Bronchial epithelial cell (primary cell): ENCODE results near the gene MS4A10. TPM values are rescaled to one million over a fixed set of nuclear protein-coding genes. Genes with fewer than 3 reads are reported as not detected.

ENCODE experiments used
- DNase-seq: peaks from one replicate; pipeline ENCODE4 v3.0.0-alpha.2; 2010; ENCODE audit warnings: low read depth
- FAIRE-seq: peaks from 2 replicates; lab custom pipeline; 2011; peaks lifted over from hg19 to GRCh38; lab: Jason Lieb, UNC
- H3K27me3 ChIP-seq: 2 replicates; pipeline ENCODE4 v1.5.1; 2011; ENCODE audit warnings: low read length; ENCODE audit not compliant: control insufficient read depth, insufficient read depth
- H3K36me3 ChIP-seq: 2 replicates; pipeline ENCODE4 v1.5.1; 2011; ENCODE audit warnings: low read length; ENCODE audit not compliant: control insufficient read depth, insufficient read depth
- H3K4me3 ChIP-seq: 2 replicates; pipeline ENCODE4 v1.5.1; 2011; ENCODE audit warnings: mild to moderate bottlenecking, low read depth, low read length, control low read depth
- total RNA-seq: library from RNA; depleted of rRNA; stranded (reverse); fragments of >200 nt; gene quantifications from 2 replicates; pipeline ENCODE4 v1.2.1, GENCODE V29; 2014
- TF ChIP-seq, protein P1 (sequence below): IDR thresholded peaks from 2 replicates; pipeline ENCODE4 v1.5.1; 2011; ENCODE audit warnings: mild to moderate bottlenecking, moderate library complexity, low read length, control low read depth, inconsistent platforms; ENCODE audit not compliant: insufficient read depth, severe bottlenecking

The MS4A10 gene
- total RNA-seq, 1 donor from 2014 or later: not detected

DNA sequence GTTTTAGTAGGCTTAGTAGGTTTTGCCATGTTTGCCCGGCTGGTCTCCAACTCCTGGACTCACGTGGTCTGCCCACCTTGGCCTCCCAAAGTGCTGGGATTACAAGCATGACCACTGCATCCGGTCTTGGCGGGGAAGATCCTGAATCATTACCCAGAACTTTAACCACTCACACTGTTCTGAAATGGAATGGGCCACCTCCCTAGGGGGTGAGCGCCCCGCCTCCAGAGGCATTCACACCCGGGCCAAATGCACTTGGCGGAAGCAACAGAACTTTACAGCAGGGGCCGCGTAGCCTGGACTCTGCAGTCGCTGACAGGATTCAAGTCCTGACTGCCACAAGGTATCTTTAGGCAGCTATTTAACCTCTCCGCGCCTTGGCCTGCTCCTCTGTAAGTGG lies 62.1 kb downstream of the MS4A10 start:
- no peaks in the 10 kb centered on the region for H3K27me3 ChIP-seq
- no peak overlapping the region for H3K4me3 ChIP-seq
- peaks cover 8% of the 10 kb centered on the region for H3K36me3 ChIP-seq
- DNase-seq (no peak), FAIRE-seq (no peak)
- TF ChIP-seq, protein P1, sequence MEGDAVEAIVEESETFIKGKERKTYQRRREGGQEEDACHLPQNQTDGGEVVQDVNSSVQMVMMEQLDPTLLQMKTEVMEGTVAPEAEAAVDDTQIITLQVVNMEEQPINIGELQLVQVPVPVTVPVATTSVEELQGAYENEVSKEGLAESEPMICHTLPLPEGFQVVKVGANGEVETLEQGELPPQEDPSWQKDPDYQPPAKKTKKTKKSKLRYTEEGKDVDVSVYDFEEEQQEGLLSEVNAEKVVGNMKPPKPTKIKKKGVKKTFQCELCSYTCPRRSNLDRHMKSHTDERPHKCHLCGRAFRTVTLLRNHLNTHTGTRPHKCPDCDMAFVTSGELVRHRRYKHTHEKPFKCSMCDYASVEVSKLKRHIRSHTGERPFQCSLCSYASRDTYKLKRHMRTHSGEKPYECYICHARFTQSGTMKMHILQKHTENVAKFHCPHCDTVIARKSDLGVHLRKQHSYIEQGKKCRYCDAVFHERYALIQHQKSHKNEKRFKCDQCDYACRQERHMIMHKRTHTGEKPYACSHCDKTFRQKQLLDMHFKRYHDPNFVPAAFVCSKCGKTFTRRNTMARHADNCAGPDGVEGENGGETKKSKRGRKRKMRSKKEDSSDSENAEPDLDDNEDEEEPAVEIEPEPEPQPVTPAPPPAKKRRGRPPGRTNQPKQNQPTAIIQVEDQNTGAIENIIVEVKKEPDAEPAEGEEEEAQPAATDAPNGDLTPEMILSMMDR: no peak

DNA sequence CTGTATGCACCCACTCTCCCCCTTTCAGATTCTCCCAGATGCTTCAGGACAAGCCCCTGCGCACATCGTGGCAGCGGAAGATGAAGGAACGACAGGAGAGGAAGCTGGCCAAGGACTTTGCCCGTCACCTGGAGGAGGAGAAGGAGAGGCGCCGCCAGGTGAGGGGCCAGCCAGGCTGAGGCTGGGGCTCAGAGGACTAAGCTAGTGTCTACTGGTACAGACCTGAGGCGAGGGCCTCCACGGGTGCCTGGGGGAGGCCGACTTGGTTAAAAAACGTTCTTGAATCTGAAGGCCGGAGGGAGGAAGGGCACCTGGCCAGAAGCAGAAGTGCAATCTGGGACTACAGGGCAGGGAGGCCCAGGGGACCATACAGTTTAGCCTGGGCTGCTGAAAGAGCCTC lies 62.8 kb downstream of the MS4A10 start:
- FAIRE-seq: no peak
- TF ChIP-seq, protein P1: no peak

DNA sequence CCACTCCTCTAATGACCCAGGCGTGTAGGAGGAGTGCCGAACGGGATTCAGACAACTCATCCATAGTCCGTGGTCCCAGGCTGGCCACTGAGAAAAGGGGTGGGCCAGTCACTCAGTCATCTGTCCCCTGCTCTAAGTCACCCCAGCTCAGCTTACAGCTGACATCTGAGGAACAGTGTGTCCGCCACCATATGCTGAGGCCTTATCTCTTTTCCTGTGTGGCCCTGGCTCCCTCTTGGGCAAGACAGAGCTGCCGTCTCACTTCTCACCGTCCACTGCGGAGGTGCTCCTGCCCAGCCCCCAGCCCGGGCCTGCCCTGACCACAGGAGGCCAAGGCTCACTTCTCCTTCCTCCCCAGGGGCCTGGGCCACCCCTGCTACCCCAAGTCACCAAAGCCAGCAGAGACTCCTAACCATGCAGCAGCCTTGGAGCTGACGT lies 63.6 kb downstream of the MS4A10 start:
- DNase-seq: no peak
- no peak overlapping the region for H3K4me3 ChIP-seq
- peaks cover 8% of the 10 kb centered on the region for H3K36me3 ChIP-seq
- no peak for FAIRE-seq
- TF ChIP-seq, protein P1: no peak
- no peaks in the 10 kb centered on the region for H3K27me3 ChIP-seq

More for the DNA sequence above, 62.8 kb downstream of the MS4A10 start:
- no peak overlapping the region for H3K4me3 ChIP-seq
- no peaks in the 10 kb centered on the region for H3K27me3 ChIP-seq
- no peak for DNase-seq
- H3K36me3 ChIP-seq: peaks cover 8% of the 10 kb centered on the region

DNA sequence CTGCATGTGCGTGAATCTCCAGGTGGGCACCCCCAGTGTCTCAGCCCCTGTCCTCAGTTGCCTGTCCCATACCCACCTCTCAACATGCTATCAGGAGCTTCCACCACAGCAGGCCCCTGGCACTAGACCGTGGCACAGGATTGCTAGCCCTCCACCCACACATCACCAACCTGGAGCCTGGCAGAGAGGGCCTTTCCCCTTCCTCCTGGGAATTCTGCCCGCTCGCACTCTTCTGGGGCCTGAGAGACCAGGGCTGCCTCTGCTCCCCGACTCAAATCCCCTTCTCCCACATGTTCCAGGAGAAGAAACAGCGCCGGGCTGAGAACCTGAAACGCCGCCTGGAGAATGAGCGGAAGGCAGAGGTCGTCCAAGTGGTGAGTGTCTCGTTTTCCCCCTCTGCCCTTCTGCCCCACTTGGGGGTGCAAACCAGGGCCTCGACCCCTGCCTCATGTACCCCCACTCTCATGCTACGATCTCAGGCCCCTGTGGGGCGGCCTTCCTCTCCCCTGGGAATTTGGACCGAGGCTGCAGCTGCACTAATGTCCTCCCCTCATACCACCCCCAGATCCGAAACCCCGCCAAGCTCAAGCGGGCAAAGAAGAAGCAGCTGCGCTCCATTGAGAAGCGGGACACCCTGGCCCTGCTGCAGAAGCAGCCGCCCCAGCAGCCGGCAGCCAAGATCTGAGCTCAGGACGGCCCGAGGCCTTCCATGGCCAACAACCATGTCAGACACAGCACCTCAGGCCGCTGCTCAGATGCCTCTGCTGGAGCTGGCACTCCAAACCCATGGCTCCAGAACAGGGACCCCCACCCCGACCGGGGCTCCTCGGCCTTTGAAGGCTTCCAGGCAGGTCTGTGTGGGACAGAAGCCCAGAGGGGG lies 64.7 kb downstream of the MS4A10 start:
- FAIRE-seq (no peak), DNase-seq (no peak)
- Histone ChIP-seq H3K36me3 (peaks cover 8% of the 10 kb centered on the region), H3K27me3 (no peaks in the 10 kb centered on the region), H3K4me3 (no peak overlapping the region)
- TF ChIP-seq, protein P1: no peak

Other genes starting within 250 kb of the MS4A10 start
- not detected in 2 replicates for gene MS4A8, start 85.7 kb upstream of the MS4A10 start, total RNA-seq
- not detected in 2 replicates for gene MS4A18, start 60.6 kb upstream of the MS4A10 start, total RNA-seq
- not detected in 2 replicates for gene MS4A15, start 28.5 kb upstream of the MS4A10 start, total RNA-seq
- gene CCDC86, start 56.8 kb downstream of the MS4A10 start, total RNA-seq: 7.4 TPM in 2 replicates
- 0.13 TPM in 1 of 2 replicates, not detected in the other for gene PTGDR2, start 70.6 kb downstream of the MS4A10 start, total RNA-seq
- not detected in 2 replicates for gene ZP1, start 82.2 kb downstream of the MS4A10 start, total RNA-seq
- gene PRPF19, start 121.3 kb downstream of the MS4A10 start, total RNA-seq: 30.2 and 36.1 TPM in 2 replicates
- 7.6 and 7.7 TPM in 2 replicates for gene TMEM109, start 128.8 kb downstream of the MS4A10 start, total RNA-seq
- gene TMEM132A, start 139.1 kb downstream of the MS4A10 start, total RNA-seq: 22.6 and 25.2 TPM in 2 replicates
- gene SLC15A3, start 166.8 kb downstream of the MS4A10 start, total RNA-seq: 0.38 and 1.3 TPM in 2 replicates
- not detected in 2 replicates for gene CD6, start 186.3 kb downstream of the MS4A10 start, total RNA-seq